GM18505 (cell line): Measurements from ENCODE around the gene DMRTA2.
"Not testable (repeated sequence)": the region's sequence is repeated elsewhere in the genome, so short reads cannot be mapped to it uniquely, and the experiment has no call there.

Experiments used
- ATAC-seq: cut with Tn5 transposase; IDR thresholded peaks from one replicate; pipeline ENCODE4 v1.9.1; 2021; ENCODE audit not compliant: unreplicated experiment
- POLR2A ChIP-seq: IDR thresholded peaks from 4 replicates; pipeline ENCODE4 v1.6.1; 2011; ENCODE audit warnings: borderline replicate concordance; ENCODE audit not compliant: insufficient read depth, insufficient read length; ENCODE audit errors: extremely low read depth

Gene DMRTA2

DNA sequence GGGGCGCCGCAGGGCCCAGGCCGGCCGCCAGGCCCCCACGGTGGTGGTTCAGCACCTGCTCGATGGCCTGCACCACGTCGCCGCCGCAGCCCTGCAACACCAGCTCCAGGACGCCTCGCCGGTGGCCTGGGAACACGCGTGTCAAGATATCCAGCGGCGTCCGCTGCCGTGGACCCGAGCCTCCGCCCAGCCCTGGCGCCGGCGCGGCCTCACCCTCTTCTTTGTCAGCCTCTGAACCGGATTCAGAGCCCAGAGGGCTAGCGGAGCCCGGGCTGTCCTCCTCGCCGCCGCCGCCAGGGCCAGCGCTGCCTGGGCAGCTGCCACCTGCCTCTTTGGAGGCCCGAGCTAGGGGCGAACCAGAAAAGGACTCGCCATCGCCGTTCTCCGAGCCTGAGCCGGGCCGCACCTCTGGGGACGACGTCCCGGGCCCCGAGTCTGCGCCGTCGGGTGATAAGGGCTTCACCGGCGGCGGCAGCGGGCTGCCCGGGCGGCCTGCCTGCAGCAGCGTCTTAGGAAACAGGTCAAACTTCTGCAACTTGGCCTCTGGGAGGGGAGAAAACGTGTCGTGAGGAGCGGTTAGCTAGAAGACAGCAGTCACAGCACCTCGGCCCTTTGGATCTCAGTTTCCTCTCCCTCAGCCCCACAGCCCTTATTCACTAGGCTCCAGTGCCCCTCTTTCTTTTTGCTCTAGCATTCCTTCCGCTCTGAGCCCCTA lies 3.9 kb downstream of the DMRTA2 start:
- no peak for TF ChIP-seq POLR2A

GRCh38 chr1:50418600-50419109 lies 4.6 kb downstream of the DMRTA2 start:
- no peak for TF ChIP-seq POLR2A

More for the DNA sequence above, 3.9 kb downstream of the DMRTA2 start:
- ATAC-seq: no peak

GRCh38 chr1:50417946-50418599 lies 5.2 kb downstream of the DMRTA2 start:
- no peak for ATAC-seq
- TF ChIP-seq POLR2A: no peak

More at GRCh38 chr1:50418600-50419109, 4.6 kb downstream of the DMRTA2 start:
- no peak for ATAC-seq

GRCh38 chr1:50417507-50417906 lies 5.7 kb downstream of the DMRTA2 start:
- no peak for TF ChIP-seq POLR2A

GRCh38 chr1:50416553-50417453 lies 6.4 kb downstream of the DMRTA2 start:
- no peak for TF ChIP-seq POLR2A
- no peak for ATAC-seq

More at GRCh38 chr1:50417507-50417906, 5.7 kb downstream of the DMRTA2 start:
- ATAC-seq: no peak

GRCh38 chr1:50416150-50416527 lies 7.1 kb downstream of the DMRTA2 start:
- no peak for ATAC-seq
- TF ChIP-seq POLR2A: no peak

DNA sequence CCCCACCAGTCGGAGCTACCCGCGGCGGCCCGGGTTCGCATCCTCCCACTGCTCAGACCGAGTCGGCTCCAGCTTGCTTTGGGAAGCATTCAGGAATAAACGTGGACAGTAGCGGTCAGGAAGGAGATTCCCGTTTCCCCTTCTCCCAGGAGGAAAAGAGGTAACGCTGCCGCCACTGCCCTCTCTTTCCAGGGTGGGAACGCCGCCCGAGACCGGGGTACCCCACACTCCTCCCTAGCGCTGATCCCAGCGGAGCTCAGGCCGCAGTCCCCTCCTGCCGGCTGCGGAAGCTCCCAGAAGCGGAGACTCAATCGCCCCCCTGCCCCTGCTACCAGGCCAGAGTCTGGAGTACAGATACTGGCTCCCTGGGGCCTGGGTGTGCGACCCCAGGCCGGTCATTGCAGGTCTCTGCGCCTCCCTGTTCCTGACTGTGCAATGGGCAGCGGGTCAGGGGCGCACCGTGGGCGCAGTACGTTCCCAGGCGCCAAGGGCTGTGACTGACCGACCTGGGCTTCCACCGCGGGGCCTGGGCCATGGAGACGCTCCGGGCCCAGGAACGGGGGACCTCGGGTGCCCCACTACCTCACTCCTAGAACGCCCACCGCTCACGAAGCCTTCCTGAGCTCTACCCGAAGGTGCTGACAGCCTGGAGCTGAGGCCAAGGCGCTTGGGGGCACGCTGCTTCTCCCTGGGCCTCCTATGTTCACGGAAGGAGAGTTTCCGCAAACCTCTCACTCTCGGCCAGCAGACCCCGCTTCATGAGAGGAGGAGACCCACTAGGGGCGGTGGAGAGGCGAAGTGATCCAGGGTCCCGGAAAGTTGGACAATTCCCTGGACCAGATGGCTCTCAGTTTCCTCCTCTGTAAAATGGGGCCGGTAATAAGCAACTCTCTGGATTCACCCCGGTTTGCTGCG lies 7.8 kb downstream of the DMRTA2 start:
- no peak for TF ChIP-seq POLR2A
- ATAC-seq: no peak

- no peak for TF ChIP-seq POLR2A
- ATAC-seq: no peak
Measured at GRCh38 chr1:50414853-50415234, 8.4 kb downstream of the DMRTA2 start.

- no peak for TF ChIP-seq POLR2A
- ATAC-seq: no peak
Measured at GRCh38 chr1:50412813-50413476, 10.3 kb downstream of the DMRTA2 start.

- ATAC-seq: no peak
- TF ChIP-seq POLR2A: no peak
Measured at GRCh38 chr1:50405814-50406213, 17.4 kb downstream of the DMRTA2 start.

DNA sequence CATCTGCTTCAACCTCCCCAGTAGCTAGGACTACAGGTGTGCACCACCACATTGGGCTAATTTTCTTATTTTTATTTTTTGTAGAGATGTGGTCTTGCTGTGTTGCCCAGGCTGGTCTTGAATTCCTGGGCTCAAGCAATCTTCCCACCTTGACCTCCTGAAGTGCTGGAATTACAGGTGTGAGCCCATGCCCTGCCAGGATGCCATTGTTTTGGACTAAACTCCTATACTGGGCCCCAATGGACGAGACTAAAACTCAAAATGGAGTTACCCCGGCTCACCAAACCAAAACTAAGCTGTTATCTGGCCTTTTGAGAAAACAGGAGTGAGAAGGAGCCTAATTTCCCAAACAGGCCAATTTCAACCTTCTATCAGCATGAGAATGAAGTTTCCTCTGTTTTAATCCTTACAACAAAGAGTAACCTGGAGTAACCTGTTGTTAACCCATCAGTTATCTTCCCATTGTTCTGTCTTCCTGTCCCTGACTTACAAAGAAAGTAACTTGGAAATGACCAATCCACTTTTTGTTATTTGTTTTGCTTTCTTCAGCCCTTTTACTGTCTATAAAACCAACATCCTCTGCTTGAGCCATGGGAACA lies 29.6 kb downstream of the DMRTA2 start:
- ATAC-seq: no peak
- TF ChIP-seq POLR2A: no peak

DNA sequence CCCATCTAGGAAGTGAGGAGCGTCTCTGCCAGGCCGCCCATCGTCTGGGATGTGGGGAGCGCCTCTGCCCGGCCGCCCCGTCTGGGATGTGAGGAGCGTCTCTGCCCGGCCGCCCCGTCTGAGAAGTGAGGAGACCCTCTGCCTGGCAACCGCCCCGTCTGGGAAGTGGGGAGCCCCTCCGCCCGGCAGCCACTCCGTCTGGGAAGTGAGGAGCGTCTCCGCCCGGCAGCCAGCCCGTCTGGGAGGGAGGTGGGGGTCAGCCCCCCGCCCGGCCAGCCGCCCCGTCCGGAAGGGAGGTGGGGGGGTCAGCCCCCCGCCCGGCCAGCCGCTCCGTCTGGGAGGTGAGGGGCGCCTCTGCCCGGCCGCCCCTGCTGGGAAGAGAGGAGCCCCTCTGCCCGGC lies 41.7 kb downstream of the DMRTA2 start:
- ATAC-seq: not testable (repeated sequence)

DNA sequence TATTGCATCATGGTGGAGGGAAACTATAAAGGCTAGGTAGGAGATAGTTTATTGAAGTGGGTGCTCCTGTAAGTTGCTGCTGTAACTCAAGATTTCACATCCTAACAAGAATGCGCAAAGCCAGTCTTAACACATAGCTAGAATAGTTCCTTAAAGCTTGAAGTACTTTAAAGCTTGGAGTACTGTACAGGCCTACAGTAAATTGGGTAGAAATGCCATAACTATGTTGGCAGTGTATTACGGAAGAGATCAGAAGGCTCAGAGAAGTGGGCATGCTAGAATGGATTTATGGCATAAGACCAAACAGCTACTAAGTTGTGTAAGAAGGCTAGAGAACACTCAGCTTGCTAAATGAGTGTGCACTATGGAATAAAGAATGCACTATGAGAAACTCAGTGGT lies 44.5 kb downstream of the DMRTA2 start:
- no peak for ATAC-seq
- no peak for TF ChIP-seq POLR2A
